H9 (cell line): ENCODE measurements around the gene LGALS8. TPM values are rescaled to one million over a fixed set of nuclear protein-coding genes. Genes with fewer than 3 reads are reported as not detected.

ENCODE experiments used
- DNase-seq: peaks from one replicate; pipeline ENCODE4 v3.0.0-alpha.2; 2017
- H2AFZ ChIP-seq: one replicate; pipeline ENCODE4 v1.6.1; 2013; ENCODE audit warnings: mild to moderate bottlenecking, low read length, control low read depth, moderate library complexity
- H2AK5ac ChIP-seq: 2 replicates; pipeline ENCODE4 v1.6.1; 2013; ENCODE audit warnings: low read length, control low read depth, mixed read lengths; ENCODE audit not compliant: insufficient read length
- H2BK120ac ChIP-seq: one replicate; pipeline ENCODE4 v1.6.1; 2013; ENCODE audit warnings: low read depth, mild to moderate bottlenecking, low read length, control low read depth, inconsistent platforms; ENCODE audit not compliant: poor library complexity, severe bottlenecking
- H2BK12ac ChIP-seq: 2 replicates; pipeline ENCODE4 v1.6.1; 2013; ENCODE audit warnings: low read length, control low read depth, mixed read lengths, low read depth; ENCODE audit not compliant: insufficient read length
- H2BK15ac ChIP-seq: 2 replicates; pipeline ENCODE4 v1.6.1; 2013; ENCODE audit warnings: low read depth, low read length, control low read depth
- H2BK20ac ChIP-seq: one replicate; pipeline ENCODE4 v1.6.1; 2013; ENCODE audit warnings: low read depth, mild to moderate bottlenecking, low read length, control low read depth, inconsistent platforms; ENCODE audit not compliant: poor library complexity, severe bottlenecking
- H2BK5ac ChIP-seq: 2 replicates; pipeline ENCODE4 v1.6.1; 2013; ENCODE audit warnings: low read length, control low read depth, mixed read lengths; ENCODE audit not compliant: insufficient read length
- H3K14ac ChIP-seq: 2 replicates; pipeline ENCODE4 v1.6.1; 2013; ENCODE audit warnings: low read length, control low read depth; ENCODE audit not compliant: insufficient read depth
- H3K18ac ChIP-seq: 2 replicates; pipeline ENCODE4 v1.6.1; 2013; ENCODE audit warnings: low read depth, mild to moderate bottlenecking, mixed read lengths, low read length, control low read depth; ENCODE audit not compliant: insufficient read length
- H3K23ac ChIP-seq: 2 replicates; pipeline ENCODE4 v1.6.1; 2013; ENCODE audit warnings: low read length, control low read depth, mixed read lengths, low read depth; ENCODE audit not compliant: insufficient read length
- H3K23me2 ChIP-seq: 2 replicates; pipeline ENCODE4 v1.6.1; 2013; ENCODE audit warnings: low read depth, mild to moderate bottlenecking, mixed read lengths, low read length, control low read depth; ENCODE audit not compliant: insufficient read length, poor library complexity, severe bottlenecking
- H3K27ac ChIP-seq: 2 replicates; pipeline ENCODE4 v1.5.1; 2013; ENCODE audit warnings: low read length, control low read depth, mixed read lengths, low read depth; ENCODE audit not compliant: insufficient read length
- H3K27me3 ChIP-seq: 2 replicates; pipeline ENCODE4 v1.6.1; 2013; ENCODE audit warnings: low read length, control low read depth, inconsistent platforms; ENCODE audit not compliant: insufficient read depth
- H3K4ac ChIP-seq: 2 replicates; pipeline ENCODE4 v1.6.1; 2013; ENCODE audit warnings: low read depth, mild to moderate bottlenecking, control low read depth, inconsistent platforms, low read length, moderate library complexity
- H3K4me1 ChIP-seq: 2 replicates; pipeline ENCODE4 v1.6.1; 2013; ENCODE audit warnings: low read length, control low read depth, inconsistent platforms; ENCODE audit not compliant: insufficient read depth
- H3K4me2 ChIP-seq: 2 replicates; pipeline ENCODE4 v1.6.1; 2013; ENCODE audit warnings: low read length, control low read depth, mixed read lengths; ENCODE audit not compliant: insufficient read length, insufficient read depth
- H3K56ac ChIP-seq: 2 replicates; pipeline ENCODE4 v1.6.1; 2013; ENCODE audit warnings: low read depth, mild to moderate bottlenecking, mixed read lengths, low read length, control low read depth; ENCODE audit not compliant: insufficient read length
- H3K79me1 ChIP-seq: 2 replicates; pipeline ENCODE4 v1.6.1; 2013; ENCODE audit warnings: low read depth, mild to moderate bottlenecking, moderate library complexity, low read length, control low read depth, inconsistent platforms; ENCODE audit not compliant: insufficient read depth, poor library complexity, severe bottlenecking
- H3K79me2 ChIP-seq: 2 replicates; pipeline ENCODE4 v1.6.1; 2013; ENCODE audit warnings: low read length, control low read depth, inconsistent platforms; ENCODE audit not compliant: insufficient read depth
- H3K9ac ChIP-seq: 2 replicates; pipeline ENCODE4 v1.6.1; 2013; ENCODE audit warnings: low read length, control low read depth, mixed read lengths; ENCODE audit not compliant: insufficient read length; ENCODE audit errors: extremely low read depth
- H3K9me3 ChIP-seq: one replicate; pipeline ENCODE4 v1.6.1; 2013; ENCODE audit warnings: low read depth, low read length, inconsistent platforms; ENCODE audit not compliant: control insufficient read depth
- H3T11ph ChIP-seq: one replicate; pipeline ENCODE4 v1.6.1; 2013; ENCODE audit warnings: mild to moderate bottlenecking, low read length, control low read depth, inconsistent platforms
- H4K20me1 ChIP-seq: one replicate; pipeline ENCODE4 v1.6.1; 2013; ENCODE audit not compliant: control insufficient read depth, insufficient read length, insufficient read depth
- H4K5ac ChIP-seq: 2 replicates; pipeline ENCODE4 v1.6.1; 2013; ENCODE audit warnings: low read depth, mild to moderate bottlenecking, mixed read lengths, low read length, control low read depth; ENCODE audit not compliant: insufficient read length
- H4K8ac ChIP-seq: replicated peaks from 2 replicates; pipeline ENCODE4 v1.6.1; 2013; ENCODE audit warnings: low read length, control low read depth, mixed read lengths, low read depth; ENCODE audit not compliant: insufficient read length
- H4K91ac ChIP-seq: 2 replicates; pipeline ENCODE4 v1.6.1; 2013; ENCODE audit warnings: low read depth, mild to moderate bottlenecking, moderate library complexity, mixed read lengths, low read length, control low read depth; ENCODE audit not compliant: insufficient read length
- H3K27ac Mint-ChIP-seq, 3 experiments: 2 replicates in 2 of 3; 3 replicates in 1 of 3; pipeline ENCODE4 v1.8.0; 2020 to 2021; ENCODE audit warnings: mixed read lengths in 3 of 3, mild to moderate bottlenecking in 1 of 3, moderate library complexity in 1 of 3
- H3K27me3 Mint-ChIP-seq: 2 replicates; pipeline ENCODE4 v1.8.0; 2021; ENCODE audit warnings: low read depth, mild to moderate bottlenecking, moderate library complexity, mixed read lengths
- H3K36me3 Mint-ChIP-seq, 3 experiments: 2 replicates in 2 of 3; 3 replicates in 1 of 3; pipeline ENCODE4 v1.8.0; 2020 to 2021; ENCODE audit warnings: low read depth in 3 of 3, mixed read lengths in 3 of 3; ENCODE audit not compliant: insufficient read depth in 1 of 3
- H3K4me1 Mint-ChIP-seq, 2 experiments: 2 replicates each; pipeline ENCODE4 v1.8.0; 2020; ENCODE audit warnings: mixed read lengths in 2 of 2
- H3K4me3 Mint-ChIP-seq, 2 experiments: 2 replicates in 1 of 2; 3 replicates in 1 of 2; pipeline ENCODE4 v1.8.0; 2020 to 2021; ENCODE audit warnings: mild to moderate bottlenecking in 2 of 2, mixed read lengths in 2 of 2, moderate library complexity in 1 of 2
- H3K9me3 Mint-ChIP-seq, 2 experiments: 2 replicates in 1 of 2; 3 replicates in 1 of 2; pipeline ENCODE4 v1.8.0; 2020; ENCODE audit warnings: mild to moderate bottlenecking in 2 of 2, mixed read lengths in 2 of 2, moderate library complexity in 1 of 2
- CTCF ChIP-seq: fragments of 200-600 bp; sonication (generic); conservative IDR thresholded peaks from 3 replicates; pipeline ENCODE4 v1.8.0; 2021; ENCODE audit warnings: antibody characterized with exemption, mild to moderate bottlenecking
- WGBS: extraction: QIAGEN DNeasy Blood & Tissue Kit; methylation state at CpG from one replicate; pipeline ENCODE4 v1.1.7; 2013; ENCODE audit warnings: missing lambda C conversion rate, low lambda C conversion rate, mixed read lengths; ENCODE audit not compliant: insufficient read length; ENCODE audit errors: extremely low coverage; 5-methylcytosine and 5-hydroxymethylcytosine counted together
- total RNA-seq: library from RNA; stranded (reverse); gene quantifications from 2 replicates; pipeline ENCODE4 v1.2.1, GENCODE V29; 2021

Gene LGALS8
- total RNA-seq, 1 experiment from 2014 or later: 14.2 TPM

- Histone ChIP-seq H3K18ac (no peak overlapping the region), H2BK120ac (no peak overlapping the region), H4K91ac (no peak overlapping the region), H2BK20ac (no peak overlapping the region), H3K14ac (no peak overlapping the region), H4K20me1 (no peaks in the 10 kb centered on the region), H3K23ac (no peak overlapping the region), H3K79me1 (no peaks in the 10 kb centered on the region), H2BK15ac (no peak overlapping the region), H3K27me3 (no peaks in the 10 kb centered on the region), H2BK5ac (no peak overlapping the region), H3K4ac (no peak overlapping the region), H2AK5ac (no peak overlapping the region), H3K4me1 (no peaks in the 10 kb centered on the region), H3K9me3 (no peaks in the 10 kb centered on the region), H2BK12ac (no peak overlapping the region), H3K56ac (no peak overlapping the region), H3T11ph (no peak overlapping the region), H4K5ac (no peak overlapping the region), H3K27ac (no peak overlapping the region), H4K8ac (no peak overlapping the region), H3K4me2 (no peak overlapping the region), H2AFZ (no peak overlapping the region), H3K9ac (no peak overlapping the region), H3K79me2 (no peaks in the 10 kb centered on the region), H3K23me2 (no peaks in the 10 kb centered on the region)
- WGBS: no CpG with 5 or more reads among the region's 4 CpGs
- Mint-ChIP-seq H3K9me3 (no peaks in the 10 kb centered on the region), H3K27me3 (no peaks in the 10 kb centered on the region), H3K27ac (no peak overlapping the region; a peak in 1 of 7 replicates), H3K36me3 (no peaks in the 10 kb centered on the region), H3K4me3 (no peak overlapping the region), H3K4me1 (peaks cover 12 to 13% of the 10 kb centered on the region in 2 experiments)
- DNase-seq: no peak
- TF ChIP-seq CTCF: no peak
Measured at GRCh38 chr1:236514703-236515442, 8.9 kb upstream of the LGALS8 start.
